HEK293 (cell line): ENCODE measurements around the gene FANK1.
A peak's percentile ranks its signal among the peaks of the same experiment; 100 is the strongest.

Experiments
- CTCF ChIP-seq: fragments of 450-650 bp; formaldehyde crosslinking; IDR thresholded peaks from 2 replicates; pipeline ENCODE4 v1.5.1; 2016; ENCODE audit warnings: missing biosample characterization, missing genetic modification characterization
- ZNF416 ChIP-seq: fragments of 450-650 bp; formaldehyde crosslinking; IDR thresholded peaks from 2 replicates; pipeline ENCODE4 v1.5.1; 2016; ENCODE audit warnings: missing biosample characterization, missing genetic modification characterization
- ZNF76 ChIP-seq: fragments of 450-650 bp; formaldehyde crosslinking; IDR thresholded peaks from 2 replicates; pipeline ENCODE4; 2016; ENCODE audit warnings: low read depth, missing biosample characterization, missing genetic modification characterization, borderline replicate concordance
- ZXDB ChIP-seq: fragments of 450-650 bp; formaldehyde crosslinking; IDR thresholded peaks from 2 replicates; pipeline ENCODE4 v1.5.1; 2016; ENCODE audit warnings: missing biosample characterization, missing genetic modification characterization

DNA sequence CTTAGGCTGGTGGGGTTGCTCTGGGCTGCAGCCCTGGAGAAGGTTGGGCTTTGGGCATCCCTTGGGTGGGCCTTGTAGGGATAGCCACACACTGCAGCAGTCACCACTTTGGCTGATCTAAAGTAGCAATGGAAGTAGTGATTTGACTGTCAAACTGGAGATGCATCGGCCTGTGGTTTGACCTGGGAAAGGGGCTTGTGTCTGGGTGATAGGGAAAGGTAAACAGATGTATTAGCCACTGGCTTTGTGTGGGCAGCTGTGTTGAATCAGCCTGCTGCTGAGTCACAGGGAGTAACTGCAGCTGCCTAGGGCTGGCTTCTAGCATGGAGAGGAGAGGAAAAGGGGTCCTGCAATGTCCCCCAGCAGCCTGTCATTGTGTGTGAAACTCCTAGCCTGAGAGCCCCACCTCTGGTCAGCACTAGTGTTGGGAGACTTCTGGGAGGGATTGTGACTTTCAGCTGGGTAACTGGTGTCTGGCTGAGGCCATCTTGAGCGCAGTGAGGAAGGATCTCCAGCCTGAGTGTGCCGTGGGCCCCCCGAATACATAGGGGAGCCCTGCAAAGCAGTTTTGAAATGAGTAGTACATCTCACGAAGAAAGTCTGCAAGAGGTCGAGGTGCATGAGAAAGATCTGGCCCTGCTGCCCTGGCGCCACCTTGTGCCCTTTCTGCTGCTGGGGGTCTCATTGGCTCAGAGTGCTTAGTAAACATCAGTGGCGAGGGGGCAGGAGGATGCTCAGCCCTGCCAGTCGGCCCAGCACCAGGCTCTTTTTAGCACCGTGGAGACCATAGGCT is 117.3 kb downstream of the FANK1 start:
- TF ChIP-seq CTCF (tag by site-specific recombination), result peak; percentile 30; the same call in 1 of the 2 replicates
- TF ChIP-seq ZXDB (tag by site-specific recombination), result no peak
- TF ChIP-seq ZNF416 (tag by site-specific recombination), result no peak
- TF ChIP-seq ZNF76 (tag by site-specific recombination), result no peak
